Peyer's patch (tissue), 4 donors: ENCODE data around the gene OR2T4. TPM values are rescaled to one million over a fixed set of nuclear protein-coding genes. Genes with fewer than 3 reads are reported as not detected.

ENCODE experiments used
- DNase-seq, 3 donors: peaks; one replicate each; pipeline ENCODE4 v3.0.0-alpha.2; 2017 to 2019
- H3K27ac ChIP-seq, 4 donors: fragments of 200-600 bp; sonication (generic); one replicate each; pipeline ENCODE4 v1.5.1; 2016 to 2019
- H3K27me3 ChIP-seq, 2 donors: fragments of 200-600 bp; sonication (generic); one replicate each; pipeline ENCODE4 v1.5.1; 2019
- H3K36me3 ChIP-seq, 3 donors: fragments of 200-600 bp; sonication (generic); one replicate each; pipeline ENCODE4 v1.5.1; 2016 to 2019
- H3K4me1 ChIP-seq, 4 donors: fragments of 200-600 bp; sonication (generic); one replicate each; pipeline ENCODE4 v1.5.1; 2016 to 2019
- H3K4me3 ChIP-seq, 4 donors: fragments of 200-600 bp; sonication (generic); 1 replicate in 3 of 4; 2 replicates in 1 of 4; pipeline ENCODE4 v1.5.1; 2016 to 2019; ENCODE audit warnings: mild to moderate bottlenecking in 1 of 4
- H3K9me3 ChIP-seq, 4 donors: fragments of 200-600 bp; sonication (generic); one replicate each; pipeline ENCODE4 v1.5.1; 2016 to 2019; ENCODE audit warnings: mild to moderate bottlenecking in 1 of 4
- POLR2A ChIP-seq, 2 donors: fragments of 450-650 bp; IDR thresholded peaks; one replicate each; pipeline ENCODE4 v1.5.1; 2017; ENCODE audit warnings: antibody characterized with exemption in 2 of 2, mild to moderate bottlenecking in 2 of 2, moderate library complexity in 2 of 2
- total RNA-seq, 4 donors: library from RNA; depleted of rRNA; stranded (reverse); fragments of >200 nt; gene quantifications; one replicate each; pipeline ENCODE4 v1.1.0, GENCODE V29; 2016
- TF ChIP-seq, protein P1 (sequence below), 6 experiments: fragments of 450-650 bp in 4 of 6; fragments of 200-600 bp in 2 of 6; sonication (generic) in 1 of 6; IDR thresholded peaks; one replicate each; pipeline ENCODE4 v1.5.1; 2017 to 2019; ENCODE audit warnings: antibody characterized with exemption in 6 of 6, mild to moderate bottlenecking in 3 of 6, moderate library complexity in 1 of 6

OR2T4 gene
- total RNA-seq, 4 donors from 2014 or later = not detected

- no peak for DNase-seq
- Histone ChIP-seq H3K27me3 (no peaks in the 10 kb centered on the region), H3K4me1 (no peaks in the 10 kb centered on the region), H3K4me3 (no peak overlapping the region), H3K9me3 (no peaks in the 10 kb centered on the region), H3K36me3 (no peaks in the 10 kb centered on the region), H3K27ac (no peak overlapping the region)
- TF ChIP-seq, protein P1, sequence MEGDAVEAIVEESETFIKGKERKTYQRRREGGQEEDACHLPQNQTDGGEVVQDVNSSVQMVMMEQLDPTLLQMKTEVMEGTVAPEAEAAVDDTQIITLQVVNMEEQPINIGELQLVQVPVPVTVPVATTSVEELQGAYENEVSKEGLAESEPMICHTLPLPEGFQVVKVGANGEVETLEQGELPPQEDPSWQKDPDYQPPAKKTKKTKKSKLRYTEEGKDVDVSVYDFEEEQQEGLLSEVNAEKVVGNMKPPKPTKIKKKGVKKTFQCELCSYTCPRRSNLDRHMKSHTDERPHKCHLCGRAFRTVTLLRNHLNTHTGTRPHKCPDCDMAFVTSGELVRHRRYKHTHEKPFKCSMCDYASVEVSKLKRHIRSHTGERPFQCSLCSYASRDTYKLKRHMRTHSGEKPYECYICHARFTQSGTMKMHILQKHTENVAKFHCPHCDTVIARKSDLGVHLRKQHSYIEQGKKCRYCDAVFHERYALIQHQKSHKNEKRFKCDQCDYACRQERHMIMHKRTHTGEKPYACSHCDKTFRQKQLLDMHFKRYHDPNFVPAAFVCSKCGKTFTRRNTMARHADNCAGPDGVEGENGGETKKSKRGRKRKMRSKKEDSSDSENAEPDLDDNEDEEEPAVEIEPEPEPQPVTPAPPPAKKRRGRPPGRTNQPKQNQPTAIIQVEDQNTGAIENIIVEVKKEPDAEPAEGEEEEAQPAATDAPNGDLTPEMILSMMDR (IDR thresholded peaks at IDR 0.05) = no peak
- TF ChIP-seq POLR2A (IDR thresholded peaks at IDR 0.05) = no peak
These were observed 19.4 kb downstream of the OR2T4 start for GRCh38 chr1:248380854-248381253.

GRCh38 chr1:248388426-248388825 lies 27.0 kb downstream of the OR2T4 start:
- Histone ChIP-seq H3K4me3 (no peak overlapping the region), H3K36me3 (no peaks in the 10 kb centered on the region), H3K27ac (no peak overlapping the region), H3K27me3 (no peaks in the 10 kb centered on the region), H3K4me1 (no peaks in the 10 kb centered on the region), H3K9me3 (no peaks in the 10 kb centered on the region)
- no peak for DNase-seq
- TF ChIP-seq POLR2A (IDR thresholded peaks at IDR 0.05) = no peak
- TF ChIP-seq, protein P1 (IDR thresholded peaks at IDR 0.05) = no peak

GRCh38 chr1:248393050-248393449 lies 31.6 kb downstream of the OR2T4 start:
- Histone ChIP-seq H3K27ac (no peak overlapping the region), H3K4me1 (no peaks in the 10 kb centered on the region), H3K4me3 (no peak overlapping the region), H3K9me3 (no peaks in the 10 kb centered on the region), H3K36me3 (no peaks in the 10 kb centered on the region), H3K27me3 (no peaks in the 10 kb centered on the region)
- TF ChIP-seq, protein P1 (IDR thresholded peaks at IDR 0.05) = no peak
- no peak for TF ChIP-seq POLR2A (IDR thresholded peaks at IDR 0.05)
- DNase-seq = no peak

DNA sequence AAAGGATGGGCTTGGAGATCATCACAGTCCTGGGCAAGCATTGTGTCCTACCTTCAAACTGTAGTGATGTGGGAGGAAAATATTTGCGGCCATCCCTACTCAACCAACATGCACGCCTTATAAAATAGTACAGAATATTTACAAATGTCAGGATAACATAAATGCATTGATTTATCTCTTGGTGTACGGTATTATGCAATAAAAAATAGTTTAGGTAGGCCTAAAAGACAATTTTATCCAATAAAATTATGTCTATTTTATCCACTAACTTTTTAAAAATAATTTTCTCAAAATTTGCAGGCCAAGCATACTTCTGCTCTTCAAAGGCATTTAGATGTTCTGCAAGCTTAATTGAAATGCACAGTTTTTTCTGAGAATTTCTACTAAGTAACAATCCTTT lies 41.3 kb downstream of the OR2T4 start, which contains the start of gene OR2T1:
OR2T1 (plus strand) TSS at position 301 of the 400 bp plus-strand sequence. CDS start 3,100 bp downstream, outside the sequence.
- TF ChIP-seq, protein P1 (IDR thresholded peaks at IDR 0.05) = no peak
- TF ChIP-seq POLR2A (IDR thresholded peaks at IDR 0.05) = no peak
- no peaks in the 10 kb centered on the region for H3K36me3 ChIP-seq
- H3K27ac ChIP-seq = no peak within 1 kb of the TSS

DNA sequence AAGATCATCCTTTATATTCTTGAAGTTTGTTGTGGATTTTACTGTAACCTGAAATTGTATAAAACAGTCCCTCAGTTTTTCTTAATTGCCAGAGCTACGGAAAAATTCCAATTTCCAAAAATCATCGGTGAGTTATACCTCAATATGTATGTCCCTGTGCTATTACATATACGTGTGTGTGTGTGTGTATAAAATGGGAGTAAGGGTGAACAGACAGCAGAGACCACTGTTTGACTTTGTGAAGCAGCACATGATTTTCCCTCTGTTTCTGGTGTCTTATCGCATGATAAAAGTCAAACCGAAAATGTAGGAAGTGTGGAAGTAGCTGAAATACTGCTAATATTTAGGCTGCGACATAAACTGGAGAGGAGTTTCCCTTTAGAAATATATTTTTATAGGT lies 42.6 kb downstream of the OR2T4 start:
- Histone ChIP-seq H3K4me1 (no peaks in the 10 kb centered on the region), H3K36me3 (no peaks in the 10 kb centered on the region), H3K27ac (no peak overlapping the region), H3K9me3 (no peaks in the 10 kb centered on the region), H3K27me3 (no peaks in the 10 kb centered on the region), H3K4me3 (no peak overlapping the region)
- no peak for TF ChIP-seq POLR2A (IDR thresholded peaks at IDR 0.05)
- TF ChIP-seq, protein P1 (IDR thresholded peaks at IDR 0.05) = no peak
- DNase-seq = no peak

More for the DNA sequence above, 41.3 kb downstream of the OR2T4 start, which contains the start of gene OR2T1:
- Histone ChIP-seq H3K4me3 (no peak within 1 kb of the TSS), H3K27me3 (no peaks in the 10 kb centered on the region), H3K4me1 (no peaks in the 10 kb centered on the region), H3K9me3 (no peaks in the 10 kb centered on the region)
- DNase-seq = no peak
